Duodenal mucosa (tissue), 2 donors: ENCODE data around the gene TMEM255A.

Source experiments
- H3K27ac ChIP-seq: one replicate; pipeline ENCODE4 v1.7.0; 2013; ENCODE audit warnings: low read depth, low read length
- H3K27me3 ChIP-seq, 2 donors: one replicate each; pipeline ENCODE4 v1.7.0; 2013; ENCODE audit warnings: low read length in 2 of 2, control low read depth in 1 of 2; ENCODE audit not compliant: insufficient read depth in 2 of 2, control insufficient read depth in 1 of 2
- H3K36me3 ChIP-seq, 2 donors: one replicate each; pipeline ENCODE4 v1.7.0; 2013; ENCODE audit warnings: low read length in 2 of 2, control low read depth in 1 of 2; ENCODE audit not compliant: insufficient read depth in 2 of 2, control insufficient read depth in 1 of 2
- H3K4me1 ChIP-seq, 2 donors: one replicate each; pipeline ENCODE4 v1.7.0; 2013; ENCODE audit warnings: low read length in 2 of 2, control low read depth in 1 of 2; ENCODE audit not compliant: insufficient read depth in 2 of 2, control insufficient read depth in 1 of 2
- H3K4me3 ChIP-seq, 2 donors: one replicate each; pipeline ENCODE4 v1.7.0; 2013; ENCODE audit warnings: low read length in 2 of 2, low read depth in 1 of 2
- H3K9ac ChIP-seq, 2 donors: one replicate each; pipeline ENCODE4 v1.7.0; 2013; ENCODE audit warnings: low read length in 2 of 2, low read depth in 1 of 2
- H3K9me3 ChIP-seq, 2 donors: one replicate each; pipeline ENCODE4 v1.7.0; 2013; ENCODE audit warnings: low read length in 2 of 2, control low read depth in 1 of 2; ENCODE audit not compliant: control insufficient read depth in 1 of 2

The TMEM255A gene

DNA sequence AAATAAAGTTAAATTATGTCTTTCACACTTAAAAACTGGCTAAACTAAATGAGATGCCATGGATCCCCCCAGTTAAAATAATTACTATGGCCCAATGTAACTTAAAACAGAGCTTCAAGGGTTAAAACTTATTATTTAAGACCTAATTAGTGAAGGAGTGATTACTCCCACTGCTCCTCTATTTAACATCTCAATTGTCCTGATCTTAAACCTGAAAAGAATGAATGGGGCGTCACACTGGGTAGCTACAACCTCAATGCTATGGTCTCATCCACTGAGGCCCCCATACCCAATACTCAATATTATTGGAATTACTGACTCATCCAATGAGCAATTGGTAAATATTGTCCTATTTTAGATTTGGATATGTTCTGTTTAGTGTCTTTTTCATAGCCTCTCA lies 21.1 kb upstream of the TMEM255A start:
- H3K27me3 ChIP-seq: no peaks in the 10 kb centered on the region
- H3K4me1 ChIP-seq: no peaks in the 10 kb centered on the region
- peaks cover 0 to 10% of the 10 kb centered on the region in 2 donors for H3K9me3 ChIP-seq
- H3K27ac ChIP-seq: no peak overlapping the region
- no peaks in the 10 kb centered on the region for H3K36me3 ChIP-seq
- no peak overlapping the region for H3K9ac ChIP-seq
- H3K4me3 ChIP-seq: no peak overlapping the region

DNA sequence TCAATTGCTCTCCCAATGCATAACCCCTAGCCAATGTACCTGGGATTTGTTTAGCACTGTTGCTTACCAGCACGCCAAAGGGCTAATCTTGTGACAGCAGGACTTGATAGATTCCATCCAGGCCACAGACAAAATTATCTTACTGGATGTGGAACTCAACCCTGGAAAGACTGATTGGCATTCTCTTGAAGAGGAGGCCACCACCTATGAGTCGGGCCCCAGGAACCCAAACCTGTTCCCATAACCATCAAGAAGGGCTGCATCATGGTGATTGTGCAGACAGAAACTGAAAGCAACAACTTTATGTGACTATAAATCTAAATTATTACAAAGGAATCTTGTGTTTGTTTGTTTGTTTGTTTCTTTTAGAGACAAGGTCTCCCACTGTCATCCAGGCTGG lies 19.9 kb upstream of the TMEM255A start:
- H3K36me3 ChIP-seq: no peaks in the 10 kb centered on the region
- no peak overlapping the region for H3K4me3 ChIP-seq
- no peaks in the 10 kb centered on the region for H3K4me1 ChIP-seq
- H3K27me3 ChIP-seq: no peaks in the 10 kb centered on the region
- no peak overlapping the region for H3K27ac ChIP-seq
- H3K9ac ChIP-seq: no peak overlapping the region
- H3K9me3 ChIP-seq: no peaks in the 10 kb centered on the region

DNA sequence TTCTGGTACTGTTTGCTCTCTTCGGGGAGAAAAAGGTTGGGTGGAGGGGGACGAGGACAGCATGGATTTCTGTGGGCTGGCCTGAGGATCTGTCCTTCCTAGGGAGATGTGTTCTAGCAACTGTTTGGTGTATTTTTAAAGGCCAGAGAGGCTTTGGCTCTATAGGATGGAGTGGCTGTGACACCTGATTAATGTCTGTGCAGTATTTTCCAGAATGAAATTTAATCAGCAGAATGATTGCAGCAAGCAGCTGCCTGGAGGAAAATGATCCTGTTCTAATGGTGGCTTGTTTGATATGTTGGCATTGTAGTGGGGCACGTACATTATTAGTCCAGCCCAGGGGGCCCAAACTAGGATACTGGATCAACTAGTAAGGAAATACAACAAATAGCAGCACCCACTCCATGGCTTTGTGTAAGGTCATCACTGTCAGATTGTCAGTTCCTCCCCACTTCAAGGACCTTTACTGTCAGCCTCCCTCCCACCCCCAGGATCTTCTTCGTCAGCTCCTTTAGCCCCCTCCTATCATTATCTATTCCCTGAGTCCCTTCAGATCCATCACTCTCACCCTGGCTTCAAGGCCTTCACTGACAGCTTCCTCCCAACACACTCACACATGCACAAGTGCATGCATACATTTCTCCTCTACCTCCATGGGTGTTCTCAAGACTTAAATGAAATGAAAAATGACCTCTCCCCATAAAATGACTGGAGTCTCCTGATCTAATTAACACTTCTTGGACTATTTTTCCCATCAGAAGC lies 10.4 kb upstream of the TMEM255A start:
- Histone ChIP-seq H3K36me3 (no peaks in the 10 kb centered on the region), H3K4me1 (no peaks in the 10 kb centered on the region), H3K9ac (no peak overlapping the region), H3K27me3 (peaks cover 0 to 17% of the 10 kb centered on the region in 2 donors), H3K27ac (no peak overlapping the region), H3K4me3 (no peak overlapping the region), H3K9me3 (no peaks in the 10 kb centered on the region)

DNA sequence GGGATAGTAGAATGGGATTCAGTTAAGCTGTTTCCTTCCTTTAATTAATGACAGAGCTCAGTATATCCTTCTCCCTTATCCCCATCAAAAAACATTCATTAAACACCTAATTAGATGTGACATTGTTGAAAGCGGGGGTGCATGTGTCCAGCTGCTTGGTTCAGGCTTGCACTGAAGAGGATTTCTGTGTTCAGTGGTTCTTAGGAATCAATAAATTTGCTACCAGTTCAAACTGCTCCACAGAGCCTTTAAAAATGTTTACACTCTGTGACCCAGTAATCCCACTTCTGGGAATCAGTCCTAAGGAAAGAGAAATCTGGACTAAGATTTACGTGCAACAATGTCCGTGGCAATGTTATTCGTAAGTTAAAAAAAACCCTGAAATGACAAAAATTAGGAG lies 7.2 kb upstream of the TMEM255A start:
- H3K9me3 ChIP-seq: no peaks in the 10 kb centered on the region
- no peaks in the 10 kb centered on the region for H3K4me1 ChIP-seq
- H3K4me3 ChIP-seq: no peak overlapping the region
- H3K27me3 ChIP-seq: peaks cover 0 to 17% of the 10 kb centered on the region in 2 donors
- H3K9ac ChIP-seq: no peak overlapping the region
- H3K36me3 ChIP-seq: no peaks in the 10 kb centered on the region
- no peak overlapping the region for H3K27ac ChIP-seq

DNA sequence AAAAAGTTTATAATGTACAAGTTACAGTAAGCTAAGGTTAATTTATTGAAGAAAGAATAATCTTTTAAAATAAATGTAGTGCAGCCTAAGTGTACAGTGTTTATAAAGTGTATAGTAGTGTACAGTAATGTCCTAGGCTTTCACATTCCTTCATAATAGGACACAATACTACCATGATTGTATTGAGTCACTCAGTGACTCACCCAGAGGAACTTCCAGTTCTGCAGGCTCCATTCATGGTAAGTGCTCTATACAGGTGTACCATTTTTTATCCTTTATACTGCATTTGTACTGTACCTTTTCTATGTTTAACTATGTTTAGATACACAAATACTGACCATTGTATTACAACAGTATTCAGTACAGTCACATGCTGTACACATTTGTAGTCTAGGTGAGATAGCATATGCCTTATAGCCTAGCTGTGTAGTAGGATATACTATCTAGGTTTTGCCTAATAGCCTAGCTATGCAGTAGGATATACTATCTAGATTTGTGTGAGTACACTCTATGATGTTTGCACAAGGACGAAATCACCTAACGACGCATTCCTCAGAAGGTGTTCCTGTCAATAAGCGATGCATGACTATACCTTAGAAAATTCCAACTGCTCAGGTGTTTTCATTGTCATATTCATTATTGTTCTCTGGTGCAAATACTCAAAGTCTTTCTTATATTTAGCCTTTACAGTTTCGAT lies 5.5 kb upstream of the TMEM255A start:
- H3K36me3 ChIP-seq: no peaks in the 10 kb centered on the region
- no peak overlapping the region for H3K9ac ChIP-seq
- peaks cover 6 to 26% of the 10 kb centered on the region in 2 donors for H3K27me3 ChIP-seq
- H3K4me3 ChIP-seq: no peak overlapping the region
- H3K4me1 ChIP-seq: no peaks in the 10 kb centered on the region
- no peaks in the 10 kb centered on the region for H3K9me3 ChIP-seq
- H3K27ac ChIP-seq: no peak overlapping the region

DNA sequence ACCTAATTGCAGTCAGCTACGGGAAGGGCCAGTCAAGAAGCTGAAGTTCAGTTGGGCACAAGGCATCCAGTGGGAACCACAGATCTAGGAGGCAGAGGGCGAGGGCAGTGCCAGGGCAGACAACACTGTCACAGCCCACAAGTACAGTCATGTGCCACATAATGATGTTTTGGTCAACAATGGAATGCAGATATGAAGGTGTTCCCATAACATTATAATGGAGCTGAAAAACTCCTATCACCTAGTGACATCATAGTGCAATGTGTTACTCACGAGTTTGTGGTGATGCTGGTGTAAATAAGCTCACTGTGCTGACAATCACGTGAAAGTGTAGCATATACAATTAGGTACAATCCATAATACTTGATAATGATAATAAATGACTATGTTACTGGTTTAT lies 4.5 kb upstream of the TMEM255A start:
- Histone ChIP-seq H3K36me3 (no peaks in the 10 kb centered on the region), H3K9ac (no peak overlapping the region), H3K4me3 (no peak overlapping the region), H3K9me3 (no peaks in the 10 kb centered on the region), H3K27ac (no peak overlapping the region), H3K27me3 (peaks cover 9 to 33% of the 10 kb centered on the region in 2 donors), H3K4me1 (peaks cover 0 to 2% of the 10 kb centered on the region in 2 donors)

DNA sequence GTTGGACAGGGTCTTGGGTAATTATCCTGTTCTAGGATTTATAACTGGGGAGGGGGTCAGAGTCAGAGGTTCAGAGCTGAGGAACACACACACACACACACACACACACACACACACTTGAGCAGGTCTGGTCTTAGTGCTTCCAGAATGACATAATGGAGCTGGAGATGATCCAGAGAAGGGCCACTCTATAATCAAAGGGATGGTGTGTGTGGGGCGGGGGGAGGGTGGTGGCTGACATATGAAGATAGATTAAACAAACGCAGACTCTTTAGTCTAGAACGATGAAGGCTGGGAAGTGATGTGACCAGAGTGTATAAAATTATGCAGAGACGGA lies 434 bp upstream of the TMEM255A start:
- Histone ChIP-seq H3K27ac (no peak overlapping the region), H3K9me3 (no peaks in the 10 kb centered on the region), H3K9ac (no peak overlapping the region), H3K36me3 (no peaks in the 10 kb centered on the region), H3K4me3 (no peak overlapping the region), H3K27me3 (peaks cover 23 to 52% of the 10 kb centered on the region in 2 donors), H3K4me1 (peaks cover 0 to 16% of the 10 kb centered on the region in 2 donors)

DNA sequence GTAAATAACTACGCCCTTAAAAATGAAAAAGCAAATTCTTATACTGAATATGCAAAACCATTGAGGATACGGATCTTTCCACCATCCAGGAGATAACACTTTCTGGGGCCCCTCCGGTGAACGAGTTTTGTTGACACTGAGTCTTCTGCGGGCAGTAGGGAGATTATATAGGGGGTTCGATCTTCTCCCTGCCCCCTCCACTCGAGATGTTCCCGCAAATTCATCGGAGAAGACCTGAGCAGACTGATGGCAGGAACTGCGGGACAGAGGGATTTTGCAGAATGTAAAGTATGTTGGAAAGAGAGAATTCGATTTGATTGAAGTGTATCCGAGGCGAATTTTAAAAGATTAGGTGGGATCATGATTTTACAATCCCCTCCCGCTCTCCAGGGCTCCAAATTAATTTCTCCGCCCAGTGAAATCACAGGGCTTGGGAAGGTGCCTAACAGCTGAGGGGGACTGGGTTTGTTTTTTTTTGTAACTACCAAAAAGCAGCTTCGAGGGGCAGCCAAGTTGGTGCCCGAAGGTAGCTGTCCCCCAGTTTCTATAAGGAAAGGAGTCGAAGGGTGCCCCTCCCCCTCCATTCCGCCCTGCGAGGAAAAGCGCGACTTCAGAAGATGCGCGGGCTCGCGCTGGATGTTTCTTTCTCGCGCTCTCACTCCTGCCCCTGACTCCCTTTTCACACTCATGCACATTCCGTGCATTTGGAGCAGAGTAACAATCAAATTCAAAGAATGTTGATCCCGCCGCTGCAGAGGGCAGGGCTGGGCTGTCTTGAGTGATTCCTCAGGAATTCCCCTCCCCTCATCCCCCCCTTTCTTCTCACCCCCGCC lies 1.2 kb downstream of the TMEM255A start:
- H3K9me3 ChIP-seq: no peaks in the 10 kb centered on the region
- no peak overlapping the region for H3K9ac ChIP-seq
- H3K4me3 ChIP-seq: peak overlapping the region; percentile 40 to 51
- no peak overlapping the region for H3K27ac ChIP-seq
- H3K27me3 ChIP-seq: peaks cover 23 to 52% of the 10 kb centered on the region in 2 donors
- peaks cover 0 to 16% of the 10 kb centered on the region in 2 donors for H3K4me1 ChIP-seq
- H3K36me3 ChIP-seq: no peaks in the 10 kb centered on the region

DNA sequence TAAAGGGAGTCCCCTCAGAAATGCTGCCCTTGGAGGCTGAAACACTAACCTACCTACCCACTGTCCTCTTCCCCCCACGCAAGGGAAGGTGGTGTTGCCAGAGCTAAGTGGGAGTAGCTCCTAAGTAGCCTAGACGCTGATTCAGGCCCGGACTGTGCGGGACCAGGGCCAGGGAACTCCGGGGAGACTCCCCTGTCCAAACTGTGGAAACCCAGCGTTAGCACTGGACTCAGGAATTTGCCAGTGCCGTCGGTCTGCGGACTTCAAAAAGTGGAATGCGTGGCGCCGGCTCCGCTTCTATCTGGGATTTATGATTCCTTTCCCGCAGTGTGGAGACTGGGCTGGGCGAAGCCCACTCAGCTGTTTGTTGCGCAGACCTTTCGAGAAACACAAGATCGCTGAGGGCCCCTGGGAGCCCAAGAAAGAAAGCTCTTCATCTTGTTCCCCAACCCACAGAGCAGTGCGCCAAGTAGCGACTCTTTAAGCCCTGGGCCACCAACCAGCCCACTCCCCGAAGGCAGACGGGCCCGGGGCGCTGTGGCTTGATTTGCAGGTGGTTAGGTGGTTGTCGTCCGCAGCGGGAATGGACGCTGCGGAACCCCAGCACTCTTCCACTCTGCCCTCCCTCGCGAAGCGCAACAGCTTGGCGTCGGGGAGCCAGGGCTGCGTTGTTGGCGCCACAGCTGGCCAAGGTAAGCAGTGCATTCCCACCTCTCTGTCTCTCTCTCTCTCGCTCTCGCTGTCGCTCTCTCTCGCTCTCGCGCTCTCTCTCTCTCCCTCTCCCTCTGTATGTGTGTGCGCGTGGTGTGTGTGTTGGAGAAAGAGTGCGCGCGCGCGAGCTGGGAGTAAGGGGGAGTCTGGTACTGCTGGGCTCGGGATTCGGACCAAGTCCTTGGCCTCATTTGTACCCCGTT lies 2.0 kb downstream of the TMEM255A start:
- Histone ChIP-seq H3K27me3 (peaks cover 23 to 52% of the 10 kb centered on the region in 2 donors), H3K4me1 (peaks cover 0 to 16% of the 10 kb centered on the region in 2 donors), H3K9me3 (no peaks in the 10 kb centered on the region), H3K9ac (no peak overlapping the region), H3K36me3 (no peaks in the 10 kb centered on the region), H3K27ac (no peak overlapping the region), H3K4me3 (peak overlapping the region; percentile 40 to 51)
